RWPE2 (cell line): ENCODE measurements around the gene IFITM2.
A peak's percentile ranks its signal among the peaks of the same experiment; 100 is the strongest.
"Not testable (repeated sequence)": the region's sequence is repeated elsewhere in the genome, so short reads cannot be mapped to it uniquely, and the experiment has no call there.

ENCODE experiments used
- ATAC-seq: fragments of 200-7000 bp; cut with Tn5 transposase; 3 replicates; pipeline ENCODE4 v1.9.1; 2021; ENCODE audit warnings: low read depth
- DNase-seq: peaks from one replicate; pipeline ENCODE4 v3.0.0-alpha.2; 2020; ENCODE audit warnings: low spot score
- H3K27ac ChIP-seq: fragments of 450-650 bp; 2 replicates; pipeline ENCODE4 v1.5.1; 2017; ENCODE audit warnings: mild to moderate bottlenecking; ENCODE audit not compliant: poor library complexity, severe bottlenecking
- H3K27me3 ChIP-seq: fragments of 250-450 bp; sonication (Bioruptor Pico); 2 replicates; pipeline ENCODE4 v1.5.1; 2021; ENCODE audit warnings: mild to moderate bottlenecking, moderate library complexity; ENCODE audit not compliant: insufficient read depth, poor library complexity, severe bottlenecking
- H3K36me3 ChIP-seq: fragments of 250-450 bp; sonication (Bioruptor Pico); 2 replicates; pipeline ENCODE4 v1.5.1; 2020; ENCODE audit warnings: low read depth, mild to moderate bottlenecking, moderate library complexity
- H3K4me1 ChIP-seq: fragments of 250-450 bp; sonication (Bioruptor Pico); 2 replicates; pipeline ENCODE4 v1.5.1; 2021; ENCODE audit warnings: mild to moderate bottlenecking, moderate library complexity; ENCODE audit not compliant: insufficient read depth, poor library complexity, severe bottlenecking
- H3K4me3 ChIP-seq: fragments of 250-450 bp; sonication (Bioruptor Pico); 2 replicates; pipeline ENCODE4 v1.5.1; 2021; ENCODE audit warnings: mild to moderate bottlenecking, moderate library complexity; ENCODE audit not compliant: severe bottlenecking
- H3K9me3 ChIP-seq: fragments of 250-450 bp; sonication (Bioruptor Pico); 2 replicates; pipeline ENCODE4 v1.5.1; 2021; ENCODE audit warnings: mild to moderate bottlenecking, moderate library complexity; ENCODE audit not compliant: severe bottlenecking
- TF ChIP-seq, protein P1 (sequence below): fragments of 450-650 bp; IDR thresholded peaks from one replicate; pipeline ENCODE4 v1.5.1; 2017; ENCODE audit warnings: mild to moderate bottlenecking, moderate library complexity; ENCODE audit not compliant: poor library complexity, severe bottlenecking

IFITM2 gene

DNA sequence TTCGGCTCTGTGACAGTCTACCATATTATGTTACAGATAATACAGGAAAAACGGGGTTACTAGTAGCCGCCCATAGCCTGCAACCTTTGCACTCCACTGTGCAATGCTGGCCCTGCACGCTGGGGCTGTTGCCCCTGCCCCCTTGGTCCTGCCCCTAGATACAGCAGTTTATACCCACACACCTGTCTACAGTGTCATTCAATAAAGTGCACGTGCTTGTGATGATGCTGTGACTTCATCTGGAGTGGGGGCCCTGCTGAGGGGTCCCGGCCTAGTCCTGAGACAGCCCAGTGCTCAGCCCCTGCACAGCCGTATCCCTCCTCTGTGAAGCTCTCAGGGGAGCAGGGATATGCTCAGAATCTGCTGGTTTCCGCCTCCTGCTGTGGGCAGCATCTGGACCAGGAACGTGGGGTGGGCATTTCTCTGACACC lies 7.5 kb downstream of the IFITM2 start:
- peak overlapping the region; percentile 48 for H3K4me3 ChIP-seq
- H3K36me3 ChIP-seq = peaks cover 17% of the 10 kb centered on the region
- H3K27ac ChIP-seq = peak overlapping the region; percentile 74
- DNase-seq (no peak), ATAC-seq (no peak)
- TF ChIP-seq, protein P1, sequence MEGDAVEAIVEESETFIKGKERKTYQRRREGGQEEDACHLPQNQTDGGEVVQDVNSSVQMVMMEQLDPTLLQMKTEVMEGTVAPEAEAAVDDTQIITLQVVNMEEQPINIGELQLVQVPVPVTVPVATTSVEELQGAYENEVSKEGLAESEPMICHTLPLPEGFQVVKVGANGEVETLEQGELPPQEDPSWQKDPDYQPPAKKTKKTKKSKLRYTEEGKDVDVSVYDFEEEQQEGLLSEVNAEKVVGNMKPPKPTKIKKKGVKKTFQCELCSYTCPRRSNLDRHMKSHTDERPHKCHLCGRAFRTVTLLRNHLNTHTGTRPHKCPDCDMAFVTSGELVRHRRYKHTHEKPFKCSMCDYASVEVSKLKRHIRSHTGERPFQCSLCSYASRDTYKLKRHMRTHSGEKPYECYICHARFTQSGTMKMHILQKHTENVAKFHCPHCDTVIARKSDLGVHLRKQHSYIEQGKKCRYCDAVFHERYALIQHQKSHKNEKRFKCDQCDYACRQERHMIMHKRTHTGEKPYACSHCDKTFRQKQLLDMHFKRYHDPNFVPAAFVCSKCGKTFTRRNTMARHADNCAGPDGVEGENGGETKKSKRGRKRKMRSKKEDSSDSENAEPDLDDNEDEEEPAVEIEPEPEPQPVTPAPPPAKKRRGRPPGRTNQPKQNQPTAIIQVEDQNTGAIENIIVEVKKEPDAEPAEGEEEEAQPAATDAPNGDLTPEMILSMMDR = no peak
- peaks cover 20% of the 10 kb centered on the region for H3K4me1 ChIP-seq
- H3K27me3 ChIP-seq = no peaks in the 10 kb centered on the region
- no peaks in the 10 kb centered on the region for H3K9me3 ChIP-seq

DNA sequence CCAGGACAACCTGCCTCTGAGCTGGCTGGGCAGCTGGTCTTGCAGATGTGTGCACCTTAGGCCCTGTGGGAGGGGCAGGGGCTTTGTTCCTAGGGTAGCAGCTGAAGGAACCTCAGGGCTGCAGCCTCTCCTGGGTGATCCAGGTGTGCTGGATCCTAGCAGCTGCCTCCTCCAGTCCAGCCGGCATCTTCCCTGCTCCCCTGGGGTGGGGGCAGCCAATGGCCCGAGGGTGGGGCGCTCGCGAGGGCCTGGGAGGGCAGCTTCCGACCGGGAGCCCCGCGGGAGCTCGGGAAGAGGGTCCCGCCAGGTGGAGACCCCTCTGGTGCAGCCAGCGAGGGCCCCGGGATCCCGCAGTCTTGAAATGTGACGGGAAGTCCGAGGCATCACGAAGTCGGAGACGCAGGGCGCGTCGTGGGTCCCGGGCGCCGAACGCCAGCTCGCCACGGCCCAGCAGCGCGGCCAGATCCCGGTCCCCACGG lies 7.9 kb downstream of the IFITM2 start:
- Histone ChIP-seq H3K4me1 (peaks cover 20% of the 10 kb centered on the region), H3K4me3 (peak overlapping the region; percentile 48), H3K27ac (no peak overlapping the region), H3K9me3 (no peaks in the 10 kb centered on the region), H3K27me3 (no peaks in the 10 kb centered on the region), H3K36me3 (peaks cover 17% of the 10 kb centered on the region)
- DNase-seq (no peak), ATAC-seq (no peak)
- TF ChIP-seq, protein P1 = no peak

DNA sequence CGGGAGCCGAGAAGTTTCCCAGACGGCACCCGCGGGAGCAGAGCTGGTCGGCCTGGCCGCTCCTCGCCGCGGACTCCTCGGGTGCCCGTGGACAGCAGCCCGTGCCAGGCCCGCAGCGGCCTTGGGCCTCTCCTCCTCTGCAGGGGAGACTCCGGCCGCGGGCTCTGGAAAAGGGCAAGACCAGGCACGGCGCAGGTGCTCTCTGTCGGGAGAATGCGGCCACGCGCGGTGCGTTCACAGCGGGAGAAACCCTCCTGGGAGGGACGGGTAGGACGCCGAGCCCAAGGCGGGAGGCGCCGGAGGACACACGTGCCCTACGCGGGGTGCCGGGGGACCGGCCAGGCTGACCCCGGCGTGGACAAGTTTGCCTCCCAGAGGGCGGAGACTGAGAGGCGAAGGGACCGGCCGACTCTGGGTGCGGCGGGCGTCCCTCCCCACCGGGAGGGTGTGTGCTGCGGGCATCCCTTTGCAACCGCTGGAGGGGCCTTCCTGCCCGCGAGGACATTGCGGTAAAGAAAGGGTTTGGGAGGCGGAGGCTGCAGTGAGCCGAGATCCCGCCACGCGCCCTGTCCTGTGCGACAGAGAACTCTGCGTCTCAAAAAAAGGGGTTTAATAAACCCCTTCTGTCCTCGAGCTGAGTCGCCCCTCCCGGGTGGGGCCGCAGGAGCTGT lies 8.6 kb downstream of the IFITM2 start:
- no peak for ATAC-seq
- H3K27me3 ChIP-seq = no peaks in the 10 kb centered on the region
- peak overlapping the region; percentile 48 for H3K4me3 ChIP-seq
- peak; percentile 60 for DNase-seq
- H3K36me3 ChIP-seq = peaks cover 17% of the 10 kb centered on the region
- H3K27ac ChIP-seq = no peak overlapping the region
- TF ChIP-seq, protein P1 = no peak
- no peaks in the 10 kb centered on the region for H3K9me3 ChIP-seq
- peaks cover 20% of the 10 kb centered on the region for H3K4me1 ChIP-seq

DNA sequence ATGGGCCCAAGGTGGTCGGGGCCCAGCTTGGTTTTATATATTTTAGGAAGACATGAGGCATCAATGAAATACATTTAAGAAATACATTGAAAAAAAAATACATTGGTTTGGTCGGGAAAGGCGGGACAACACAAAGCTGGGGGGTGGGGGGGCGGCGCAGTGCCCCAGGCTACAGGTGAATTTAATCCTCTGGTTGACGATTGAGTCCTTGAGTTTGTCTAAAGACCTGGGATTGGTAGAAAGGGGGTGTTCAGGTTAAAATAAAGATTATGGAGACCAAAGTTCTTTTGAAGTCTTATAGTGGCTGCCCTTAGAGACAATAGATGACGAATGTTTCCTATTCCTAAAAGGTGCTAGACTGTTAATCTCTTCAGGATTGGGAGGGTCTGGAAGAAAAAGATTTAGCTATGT lies 9.3 kb downstream of the IFITM2 start:
- H3K9me3 ChIP-seq = no peaks in the 10 kb centered on the region
- H3K27ac ChIP-seq = no peak overlapping the region
- peaks cover 17% of the 10 kb centered on the region for H3K36me3 ChIP-seq
- H3K4me1 ChIP-seq = peaks cover 20% of the 10 kb centered on the region
- TF ChIP-seq, protein P1 = no peak
- no peak for DNase-seq
- H3K27me3 ChIP-seq = no peaks in the 10 kb centered on the region
- no peak for ATAC-seq
- no peak overlapping the region for H3K4me3 ChIP-seq

- H3K36me3 ChIP-seq = peaks cover 17% of the 10 kb centered on the region
- ATAC-seq, H3K9me3 ChIP-seq, H3K27ac ChIP-seq, H3K4me3 ChIP-seq, DNase-seq, H3K27me3 ChIP-seq: not testable (repeated sequence)
- peaks cover 20% of the 10 kb centered on the region for H3K4me1 ChIP-seq
Observed at GRCh38 chr11:317668-318404, 10.2 kb downstream of the IFITM2 start.

GRCh38 chr11:318405-319120 lies 10.9 kb downstream of the IFITM2 start:
- peak; percentile 4; the same call in 2 of the 3 replicates for ATAC-seq
- Histone ChIP-seq H3K4me3 (peak overlapping the region; percentile 51), H3K4me1 (peaks cover 20% of the 10 kb centered on the region), H3K36me3 (peaks cover 17% of the 10 kb centered on the region), H3K27ac (peak overlapping the region; percentile 89)
- H3K9me3 ChIP-seq, H3K27me3 ChIP-seq, DNase-seq: not testable (repeated sequence)

GRCh38 chr11:319121-319887 lies 11.7 kb downstream of the IFITM2 start:
- peaks cover 20% of the 10 kb centered on the region for H3K4me1 ChIP-seq
- peak overlapping the region; percentile 89 for H3K27ac ChIP-seq
- H3K9me3 ChIP-seq, H3K27me3 ChIP-seq, DNase-seq: not testable (repeated sequence)
- peak; percentile 41 for ATAC-seq
- peak overlapping the region; percentile 51 for H3K4me3 ChIP-seq
- H3K36me3 ChIP-seq = peaks cover 17% of the 10 kb centered on the region
